Gastroesophageal sphincter (tissue), 3 donors: ENCODE results near the gene PSMA8.

Source experiments
- CTCF ChIP-seq, 4 experiments: fragments of 200-600 bp in 2 of 4; fragments of 450-650 bp in 2 of 4; sonication (generic) in 1 of 4; IDR thresholded peaks; one replicate each; pipeline ENCODE4 v1.5.1; 2017 to 2019; ENCODE audit warnings: antibody characterized with exemption in 4 of 4, mild to moderate bottlenecking in 2 of 4, moderate library complexity in 2 of 4
- EP300 ChIP-seq: sonication (generic); formaldehyde crosslinking; IDR thresholded peaks from one replicate; pipeline ENCODE4 v1.6.1; 2017; ENCODE audit warnings: antibody characterized with exemption, mild to moderate bottlenecking
- POLR2A ChIP-seq, 2 donors: fragments of 450-650 bp; IDR thresholded peaks; one replicate each; pipeline ENCODE4 v1.6.1; 2017; ENCODE audit warnings: antibody characterized with exemption in 2 of 2, mild to moderate bottlenecking in 2 of 2, moderate library complexity in 1 of 2
- POLR2AphosphoS5 ChIP-seq: sonication (generic); formaldehyde crosslinking; IDR thresholded peaks from one replicate; pipeline ENCODE4 v1.6.1; 2017; ENCODE audit warnings: antibody characterized with exemption

- TF ChIP-seq CTCF (IDR thresholded peaks at IDR 0.05) (no peak), EP300 (no peak), POLR2AphosphoS5 (no peak), POLR2A (IDR thresholded peaks at IDR 0.05) (no peak)
These were observed 42.5 kb downstream of the PSMA8 start for GRCh38 chr18:26176134-26176533.
